Hepatic stellate cell (primary cell): Measurements from ENCODE around the gene EFCAB9.
"Not testable (repeated sequence)": the region's sequence is repeated elsewhere in the genome, so short reads cannot be mapped to it uniquely, and the experiment has no call there.

Experiments used
- DNase-seq: peaks from one replicate; pipeline ENCODE4 v3.0.0; 2011; ENCODE audit warnings: low spot score

Gene EFCAB9

GRCh38 chr5:172188893-172189692 is 4.9 kb upstream of the EFCAB9 start:
- no peak for DNase-seq

- DNase-seq, result no peak
Measured at GRCh38 chr5:172189693-172190296, 4.2 kb upstream of the EFCAB9 start.

GRCh38 chr5:172194985-172195774 is 1.2 kb downstream of the EFCAB9 start:
- DNase-seq, result no peak

DNA sequence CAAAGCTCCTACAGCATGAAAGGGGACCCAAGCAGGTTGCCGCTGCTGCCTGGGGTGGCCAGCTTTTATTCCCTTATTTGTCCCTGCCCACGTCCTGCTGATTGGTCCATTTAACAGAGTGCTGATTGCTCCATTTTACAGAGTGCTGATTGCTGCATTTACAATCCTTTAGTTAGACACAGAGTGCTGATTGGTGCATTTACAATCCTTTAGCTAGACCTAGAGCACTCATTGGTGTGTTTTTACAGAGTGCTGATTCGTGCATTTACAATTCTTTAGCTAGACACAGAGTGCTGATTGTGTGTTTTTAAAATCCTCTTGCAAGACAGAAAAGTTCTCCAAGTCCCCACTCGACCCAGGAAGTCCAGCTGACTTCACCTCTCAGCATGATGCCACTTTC is 3.8 kb downstream of the EFCAB9 start:
- DNase-seq, result not testable (repeated sequence)

DNA sequence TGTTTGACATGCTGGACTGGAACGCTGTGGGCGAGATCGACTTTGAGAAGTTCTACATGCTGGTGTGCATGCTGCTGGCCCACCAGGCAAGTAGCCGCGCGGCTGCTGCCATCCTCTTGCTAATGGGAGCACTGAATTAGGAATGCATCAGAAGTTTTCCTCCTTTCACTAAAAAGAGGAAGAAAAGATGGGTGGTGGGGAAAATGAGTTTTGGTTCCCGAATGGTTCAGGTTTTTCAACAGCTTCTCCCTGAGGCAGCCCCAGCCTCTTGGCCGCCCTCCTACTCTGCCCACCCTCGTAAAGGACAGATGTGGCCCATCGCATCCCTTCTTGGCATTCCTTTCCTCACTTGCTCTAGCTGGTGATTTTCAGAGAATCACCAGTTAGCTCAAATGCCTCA is 5.5 kb downstream of the EFCAB9 start:
- DNase-seq, result no peak

GRCh38 chr5:172200476-172200875 is 6.5 kb downstream of the EFCAB9 start:
- DNase-seq, result no peak

DNA sequence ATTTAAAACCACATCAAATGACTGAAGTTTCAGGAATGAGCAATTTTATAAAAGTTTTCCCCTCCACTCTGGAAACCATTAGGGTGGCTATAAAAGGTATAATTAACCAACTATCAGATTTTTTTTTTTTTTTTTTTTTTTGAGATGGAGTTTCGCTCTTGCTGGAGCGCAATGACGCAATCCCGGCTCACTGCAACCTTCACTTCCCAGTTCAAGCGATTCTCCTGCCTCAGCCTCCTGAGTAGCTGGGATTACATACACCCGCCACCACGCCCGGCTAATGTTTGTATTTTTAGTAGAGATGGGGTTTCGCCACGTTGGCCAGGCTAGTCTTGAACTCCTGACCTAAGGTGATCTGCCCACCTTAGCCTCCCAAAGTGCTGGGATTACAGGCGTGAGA is 12.0 kb downstream of the EFCAB9 start:
- DNase-seq, result not testable (repeated sequence)

DNA sequence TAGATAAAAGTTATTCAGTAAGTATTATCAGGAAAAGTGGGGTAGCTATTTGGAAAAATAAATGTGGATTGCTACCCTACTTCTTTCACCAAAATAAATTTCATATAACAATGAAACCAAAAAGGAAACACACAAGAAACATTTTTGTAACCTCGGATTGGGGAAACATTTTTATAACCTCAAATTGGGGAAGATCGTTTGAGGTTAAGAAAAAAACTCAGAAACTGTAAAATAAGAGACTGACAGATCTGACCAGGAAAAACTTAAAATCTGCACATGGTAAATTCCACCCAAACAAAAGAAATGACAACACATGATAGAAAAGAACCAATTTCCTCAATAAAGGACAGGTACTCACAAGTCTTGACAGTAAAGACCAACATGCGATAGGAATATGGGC is 13.5 kb downstream of the EFCAB9 start:
- no peak for DNase-seq

GRCh38 chr5:172209714-172210113 is 15.7 kb downstream of the EFCAB9 start:
- DNase-seq, result no peak

DNA sequence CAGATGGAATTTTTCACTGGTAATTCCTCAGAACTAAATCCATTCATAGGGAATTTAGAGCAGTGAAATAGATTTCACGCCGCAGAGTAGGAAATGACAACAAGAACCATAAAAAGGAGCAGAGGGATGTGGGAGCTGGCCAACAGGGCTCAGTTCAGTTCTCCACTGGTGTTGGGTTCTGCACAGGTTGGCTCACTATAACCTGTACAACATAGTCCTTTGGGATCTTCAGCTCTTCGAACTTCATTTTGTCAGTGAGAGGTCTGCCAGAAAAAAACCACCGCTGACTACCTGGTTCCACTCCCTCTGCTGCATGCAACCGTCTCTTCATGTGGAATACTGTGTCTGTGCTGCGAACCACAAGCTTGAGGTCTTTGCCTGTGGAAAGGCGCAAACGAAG is 17.7 kb downstream of the EFCAB9 start:
- DNase-seq, result no peak

GRCh38 chr5:172213126-172213525 is 19.2 kb downstream of the EFCAB9 start:
- DNase-seq, result no peak

DNA sequence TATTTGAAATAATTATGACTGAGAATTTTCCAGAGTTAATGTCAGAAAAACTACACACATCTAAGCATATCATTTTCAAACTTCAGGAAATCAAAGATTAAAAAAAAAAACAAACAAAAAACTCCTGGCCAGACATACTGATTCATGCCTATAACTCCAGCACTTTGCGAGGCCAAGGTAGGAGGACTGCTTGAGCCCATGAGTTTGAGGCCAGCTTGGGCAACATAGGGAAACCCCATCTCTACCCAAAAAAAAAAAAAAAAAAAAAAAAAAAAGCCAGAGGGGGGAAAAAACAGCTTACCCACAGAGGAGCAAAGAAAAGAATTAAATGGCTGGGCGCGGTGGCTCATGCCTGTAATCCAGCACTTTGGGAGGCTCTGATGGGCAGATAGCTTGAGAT is 22.4 kb downstream of the EFCAB9 start:
- no peak for DNase-seq

- DNase-seq, result no peak
Measured at GRCh38 chr5:172219296-172219695, 25.3 kb downstream of the EFCAB9 start.

DNA sequence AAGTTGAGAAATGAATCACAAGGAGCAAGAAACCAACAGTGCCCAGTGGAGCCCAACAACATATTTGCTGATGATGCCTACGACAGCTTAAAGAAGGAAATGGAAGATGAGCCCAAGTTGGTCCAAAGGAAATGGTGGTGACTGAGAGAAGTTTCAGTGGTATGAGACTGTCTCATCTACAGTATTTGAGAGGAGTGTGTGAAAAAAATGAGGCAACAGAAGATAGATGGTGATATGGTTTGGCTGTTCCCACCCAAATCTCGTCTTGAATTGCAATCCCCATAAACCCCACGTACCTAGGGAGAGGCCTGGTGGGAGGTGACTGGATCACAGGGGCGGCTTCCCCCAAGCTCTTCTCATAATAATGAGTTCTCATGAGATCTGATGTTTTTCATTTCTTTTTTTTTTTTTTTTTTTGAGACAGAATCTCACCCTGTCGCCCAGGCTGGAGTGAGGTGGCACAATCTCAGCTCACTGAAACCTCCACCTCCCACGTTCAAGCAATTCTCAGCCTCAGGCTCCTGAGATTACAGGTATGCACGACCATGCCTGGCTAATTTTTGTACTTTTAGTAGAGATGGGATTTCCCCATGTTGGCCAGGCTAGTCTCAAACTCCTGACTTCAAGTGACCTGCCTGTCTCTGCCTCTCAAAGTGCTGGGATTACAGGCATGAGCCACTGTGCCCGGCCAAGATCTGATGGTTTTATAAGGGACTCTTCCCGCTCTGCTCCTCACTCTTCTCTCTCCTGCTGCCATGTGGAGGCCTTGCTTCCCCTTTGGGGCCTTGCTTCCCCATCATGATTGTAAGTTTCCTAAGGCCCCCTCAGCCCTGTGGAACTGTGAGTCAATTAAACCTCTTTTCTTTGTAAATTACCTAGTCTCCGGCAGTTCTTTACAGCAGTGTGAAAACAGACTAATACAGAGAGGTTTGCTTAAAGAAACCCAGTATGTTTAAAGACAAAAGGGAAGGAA is 30.2 kb downstream of the EFCAB9 start:
- no peak for DNase-seq

DNA sequence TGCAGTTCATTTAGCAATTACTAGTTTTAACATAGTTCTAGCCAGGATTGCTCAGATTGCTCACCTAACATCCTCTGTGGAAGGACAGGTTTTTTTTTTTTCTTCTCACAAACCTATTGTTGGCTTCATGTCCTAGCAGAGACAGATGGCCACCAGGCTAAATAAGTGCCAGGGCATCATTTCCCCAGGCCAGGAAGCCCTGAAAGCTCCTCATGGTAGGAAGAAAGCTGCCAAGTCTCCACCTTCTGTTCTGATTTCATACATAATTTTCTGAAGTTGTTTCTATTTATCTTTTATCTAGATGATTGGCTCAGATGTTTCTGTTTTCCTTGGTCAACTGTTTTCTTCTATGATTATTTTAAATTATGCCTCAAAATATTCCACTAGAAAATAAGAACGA is 31.0 kb downstream of the EFCAB9 start:
- no peak for DNase-seq

DNA sequence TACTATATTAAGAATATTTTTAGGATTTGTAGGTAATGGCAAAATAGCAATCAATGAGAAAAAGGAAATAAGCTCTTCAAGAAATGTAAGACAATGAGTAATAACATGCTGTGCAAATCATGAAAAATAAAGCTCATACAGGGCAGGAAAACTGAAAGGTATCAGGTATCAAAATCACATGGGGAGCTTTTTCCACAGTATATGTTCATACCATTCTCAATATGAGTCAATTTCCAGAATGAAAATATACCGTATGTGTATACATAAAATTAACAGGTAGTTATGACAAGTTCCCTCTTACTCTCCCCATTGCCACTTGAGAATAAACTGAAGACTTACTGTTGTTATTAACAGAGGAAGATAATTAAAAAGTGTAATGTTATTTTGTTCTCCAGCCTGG is 35.9 kb downstream of the EFCAB9 start:
- no peak for DNase-seq

- DNase-seq, result no peak
Measured at GRCh38 chr5:172234031-172234430, 40.1 kb downstream of the EFCAB9 start.

GRCh38 chr5:172235132-172235780 is 41.3 kb downstream of the EFCAB9 start:
- no peak for DNase-seq

GRCh38 chr5:172235827-172236736 is 42.1 kb downstream of the EFCAB9 start:
- peak; percentile 6 for DNase-seq

DNA sequence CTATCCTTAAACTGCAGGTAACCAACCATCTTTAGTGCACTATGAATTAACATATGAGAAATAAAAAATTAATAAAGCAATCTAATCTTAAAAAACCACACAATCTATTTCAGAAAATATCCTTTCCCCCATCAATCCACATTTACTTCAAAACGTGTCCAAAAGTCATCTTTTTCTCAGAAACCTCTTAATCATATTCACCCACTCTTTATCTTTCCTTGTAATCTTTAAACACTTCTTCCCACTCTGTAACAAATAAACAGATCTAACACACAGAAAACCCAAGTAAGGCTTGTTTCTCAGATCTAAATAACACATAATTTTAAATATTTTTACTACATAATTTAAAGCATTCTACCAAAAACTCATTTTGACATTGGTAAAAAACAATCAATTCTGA is 44.4 kb downstream of the EFCAB9 start:
- no peak for DNase-seq
